MM.1S (cell line): ENCODE data around the gene TMEM72.

ENCODE experiments used
- CTCF ChIP-seq: fragments of 300-600 bp; sonication (generic); IDR thresholded peaks from 2 replicates; pipeline ENCODE4 v1.5.1; 2016; ENCODE audit warnings: antibody characterized with exemption, low read length, mixed read lengths
- EZH2 ChIP-seq: fragments of 300-600 bp; sonication (generic); optimal IDR thresholded peaks from 2 replicates; pipeline ENCODE3; 2017; ENCODE audit warnings: low read depth, mild to moderate bottlenecking, antibody characterized with exemption, low read length, mixed read lengths
- EZH2phosphoT487 ChIP-seq: fragments of 300-600 bp; sonication (generic); IDR thresholded peaks from 2 replicates; pipeline ENCODE4 v1.6.1; 2018; ENCODE audit warnings: antibody characterized with exemption, low read length

GRCh38 chr10:44922021-44922420, 10.9 kb downstream of the TMEM72 start:
- TF ChIP-seq CTCF = no peak
- TF ChIP-seq EZH2 = no peak
- TF ChIP-seq EZH2phosphoT487 = no peak
